Fibroblast of skin of abdomen (primary cell): ENCODE results near the gene RGPD8. TPM values are rescaled to one million over a fixed set of nuclear protein-coding genes. Genes with fewer than 3 reads are reported as not detected.
"Not testable (repeated sequence)": the region's sequence is repeated elsewhere in the genome, so short reads cannot be mapped to it uniquely, and the experiment has no call there.

ENCODE experiments used
- DNase-seq: peaks from one replicate; pipeline ENCODE4 v3.0.0-alpha.2; 2013
- polyA plus RNA-seq, 2 experiments: library from polyadenylated mRNA; unstranded; fragments of 120-200 nt; gene quantifications; one replicate each; pipeline ENCODE4 v1.2.1, GENCODE V29; 2013; ENCODE audit not compliant: insufficient read length in 2 of 2

RGPD8 gene
- polyA plus RNA-seq (2013, experiment 1 of 2; ENCODE audit: insufficient read length): 1.5 TPM
- polyA plus RNA-seq (2013, experiment 2 of 2; ENCODE audit: insufficient read length): 1.5 TPM

DNA sequence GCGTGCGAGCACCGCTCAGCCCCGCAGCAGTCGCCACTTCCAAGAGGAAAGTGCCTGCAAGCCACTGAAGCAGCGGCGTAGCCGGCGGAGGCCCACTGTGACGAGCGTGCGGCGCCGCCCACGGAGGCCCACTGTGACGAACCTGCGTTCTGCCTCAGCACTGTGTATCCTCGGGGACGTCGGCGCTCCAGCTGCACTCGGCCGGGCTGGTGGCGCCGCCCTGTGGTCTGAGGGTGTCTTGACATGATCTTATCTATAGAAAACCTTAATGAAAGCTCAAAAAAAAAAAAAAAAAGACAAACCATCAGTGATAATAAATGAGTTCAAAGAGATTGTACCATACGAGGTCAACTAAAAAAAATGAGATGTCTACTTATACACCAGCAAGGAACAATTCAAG, at the start of gene RGPD8:
Gene RGPD8 (minus strand): TSS at position 166 of the 400 bp plus-strand sequence. CDS start 192 bp downstream, outside the sequence.
- peak; percentile 80 for DNase-seq

DNA sequence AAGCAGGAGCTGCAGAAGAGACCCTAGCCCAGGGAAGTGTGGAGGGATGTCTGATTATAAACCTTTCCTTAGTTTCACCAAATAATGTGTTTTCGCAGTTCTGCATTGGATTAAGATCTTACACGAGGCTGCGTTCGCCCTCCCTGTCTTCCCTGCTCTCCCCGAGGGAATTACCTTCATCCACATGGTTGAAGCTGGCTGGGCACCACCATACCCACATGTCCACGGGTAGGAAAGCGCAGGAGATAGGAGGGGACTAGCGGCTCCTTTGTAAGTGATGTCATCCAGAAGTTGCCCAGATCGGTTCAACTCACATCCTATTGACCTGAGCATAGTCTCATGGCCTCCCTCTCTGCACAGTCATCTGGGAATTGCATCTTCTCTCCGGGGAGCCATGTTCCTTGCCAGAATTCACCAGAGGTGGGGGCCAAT, 49.6 kb upstream of the RGPD8 start:
- peak; percentile 38 for DNase-seq

DNA sequence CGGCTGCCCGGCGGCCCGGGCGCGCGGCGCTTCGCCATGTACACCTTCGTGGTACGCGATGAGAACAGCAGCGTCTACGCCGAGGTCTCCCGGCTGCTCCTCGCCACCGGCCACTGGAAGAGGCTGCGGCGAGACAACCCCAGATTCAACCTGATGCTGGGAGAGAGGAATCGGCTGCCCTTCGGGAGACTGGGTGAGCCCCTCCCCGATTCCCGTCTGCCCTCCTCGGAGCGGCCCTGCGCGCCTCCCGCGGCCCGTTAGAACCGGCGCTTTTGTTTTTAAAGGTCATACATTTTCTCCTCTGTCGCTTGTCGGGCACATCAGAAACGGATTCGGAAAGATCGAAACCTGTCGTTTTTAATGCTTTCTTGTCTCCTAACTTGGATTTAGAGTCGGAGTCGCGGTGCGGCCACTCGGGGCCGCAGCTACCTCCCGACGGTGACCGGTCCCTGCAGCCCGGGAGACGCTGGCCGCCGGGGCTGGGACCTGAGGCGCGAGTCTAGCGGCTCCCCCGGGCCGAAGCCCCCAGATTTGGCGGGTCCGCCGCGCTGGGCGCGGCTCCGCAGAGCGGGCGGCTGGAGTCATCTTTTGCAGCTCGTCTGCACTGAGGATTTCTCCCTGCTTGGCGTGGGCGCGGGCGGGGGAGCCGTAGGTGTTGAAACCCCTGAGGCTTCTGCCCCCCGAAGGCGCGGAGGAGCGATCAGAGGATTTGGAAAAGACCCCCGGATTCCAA, 49.0 kb upstream of the RGPD8 start:
- peak; percentile 37 for DNase-seq

DNA sequence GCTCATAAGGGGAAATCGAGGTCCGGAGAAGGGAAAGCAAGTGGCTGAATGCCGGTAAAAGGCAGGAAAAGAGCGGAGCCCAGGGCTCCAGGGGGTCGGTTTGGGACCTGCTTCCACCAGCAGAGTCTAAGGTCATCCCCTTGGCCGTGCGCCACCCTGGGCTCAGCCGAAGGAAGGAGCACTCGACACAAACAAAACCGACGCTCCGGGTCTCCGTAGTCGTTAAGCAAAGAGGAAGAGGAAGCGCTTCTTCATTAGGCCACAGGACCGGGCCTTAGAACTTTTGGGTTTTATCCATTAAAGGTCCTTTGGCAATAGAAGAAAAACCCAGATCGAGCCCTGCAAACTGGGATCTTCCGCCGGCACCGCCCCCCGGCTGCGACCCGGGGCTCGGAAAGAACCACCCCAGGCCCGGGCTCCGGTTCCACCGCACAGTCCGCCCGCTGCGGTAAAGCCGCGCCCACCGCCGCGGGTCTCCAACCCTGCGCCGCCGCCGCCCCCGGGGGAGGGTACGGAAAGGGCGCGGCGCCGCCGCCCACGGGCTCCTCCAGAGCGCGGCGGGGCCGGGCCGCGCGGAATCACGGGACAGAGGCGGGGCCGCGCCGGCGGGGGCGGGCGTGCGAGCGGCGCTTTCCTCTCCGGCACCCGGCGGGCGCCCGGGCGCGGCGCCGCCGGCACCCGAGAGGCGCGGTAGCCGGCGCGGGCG, 48.2 kb upstream of the RGPD8 start, which contains the start of gene TTL:
Gene TTL (plus strand): TSS at position 629 of the 706 bp plus-strand sequence. CDS start 189 bp downstream, outside the sequence.
- peak; percentile 71 for DNase-seq

GRCh38 chr2:112481050-112481527, 47.6 kb upstream of the RGPD8 start:
- DNase-seq: peak; percentile 74

GRCh38 chr2:112480530-112481049, 47.1 kb upstream of the RGPD8 start:
- DNase-seq: no peak

GRCh38 chr2:112476434-112476833, 43.0 kb upstream of the RGPD8 start:
- DNase-seq: no peak

DNA sequence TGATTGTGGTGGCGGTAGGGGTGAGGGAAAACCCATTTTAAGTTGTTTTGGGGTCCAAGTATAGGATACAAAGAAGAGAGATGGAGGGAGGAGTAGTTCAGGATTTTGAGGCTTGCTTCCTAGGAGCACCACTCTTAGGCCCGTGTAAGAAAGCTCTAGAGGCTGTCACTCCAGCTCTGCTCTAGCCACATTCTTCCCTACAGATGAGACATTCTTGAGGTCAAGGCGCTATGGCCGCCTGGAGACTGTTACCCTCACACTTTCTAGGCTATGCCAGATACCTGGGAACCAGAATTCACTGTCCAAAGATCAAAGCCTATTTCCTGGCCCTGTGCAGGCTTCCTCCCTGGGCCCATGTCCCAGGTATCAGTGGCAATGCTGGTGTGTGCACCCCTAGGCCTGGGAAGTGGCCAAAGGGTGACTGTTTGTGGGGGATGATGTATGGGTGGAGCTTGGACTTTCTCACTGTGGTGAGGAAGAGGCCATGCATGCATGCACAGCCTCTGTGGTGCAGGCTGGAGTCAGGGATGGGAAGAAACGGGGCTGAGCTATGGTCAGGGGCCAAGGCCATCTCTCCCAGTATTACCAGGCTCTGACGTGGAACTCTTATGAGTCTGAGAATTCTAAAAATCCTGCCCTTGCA, 41.5 kb upstream of the RGPD8 start:
- peak; percentile 27 for DNase-seq

DNA sequence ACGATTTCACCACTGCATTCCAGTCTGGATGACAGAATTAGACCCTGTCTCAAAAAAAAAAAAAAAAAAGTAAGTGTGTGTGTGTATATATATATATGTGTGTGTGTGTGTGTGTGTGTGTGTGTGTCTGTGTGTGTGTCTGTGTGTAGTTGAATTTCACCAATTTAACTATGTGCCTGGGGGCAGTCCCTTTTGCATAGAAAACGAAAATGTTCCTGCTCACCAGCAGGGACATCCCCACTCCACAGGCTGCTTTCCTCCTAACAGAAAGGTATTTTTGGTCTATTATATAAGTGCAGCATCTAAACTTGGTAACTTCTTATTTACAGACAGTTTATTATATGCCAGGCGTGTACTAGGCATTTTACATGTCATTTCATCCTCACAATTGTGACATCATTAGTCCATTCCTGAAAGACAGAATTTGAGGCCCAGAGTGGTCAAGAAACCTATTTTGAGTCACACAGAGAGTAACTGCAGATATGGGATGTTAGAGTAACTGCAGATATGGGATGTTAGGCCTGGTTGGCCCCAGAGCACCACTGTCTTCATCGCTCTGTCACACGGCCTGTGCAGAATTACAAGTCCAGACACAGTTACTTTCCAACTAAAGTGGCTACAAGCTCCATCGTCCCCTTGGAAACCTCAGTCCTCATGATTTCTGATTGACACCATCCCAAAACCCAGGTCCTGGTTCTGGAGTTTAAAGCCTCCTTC, 39.3 kb upstream of the RGPD8 start:
- no peak for DNase-seq

- no peak for DNase-seq
Observed at GRCh38 chr2:112465382-112465781, 31.9 kb upstream of the RGPD8 start.

DNA sequence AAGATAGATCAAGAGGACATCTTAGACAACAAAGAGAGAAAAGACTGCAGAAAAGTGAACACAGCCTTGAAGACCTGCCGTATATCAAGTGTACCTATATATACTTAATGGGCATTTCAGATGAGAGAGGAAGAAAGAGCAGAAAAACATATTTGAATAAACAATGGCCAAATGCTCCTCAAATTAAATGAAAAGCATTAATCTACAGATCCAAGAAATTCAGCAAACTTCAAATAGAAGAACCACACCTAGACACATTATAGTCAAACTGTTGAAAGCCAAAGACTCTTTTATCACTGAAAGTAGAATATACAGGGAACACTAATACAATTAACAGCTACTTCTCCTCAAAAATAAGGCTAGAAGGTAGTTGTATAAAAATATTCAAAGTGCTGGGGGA, 29.8 kb upstream of the RGPD8 start:
- DNase-seq: no peak

DNA sequence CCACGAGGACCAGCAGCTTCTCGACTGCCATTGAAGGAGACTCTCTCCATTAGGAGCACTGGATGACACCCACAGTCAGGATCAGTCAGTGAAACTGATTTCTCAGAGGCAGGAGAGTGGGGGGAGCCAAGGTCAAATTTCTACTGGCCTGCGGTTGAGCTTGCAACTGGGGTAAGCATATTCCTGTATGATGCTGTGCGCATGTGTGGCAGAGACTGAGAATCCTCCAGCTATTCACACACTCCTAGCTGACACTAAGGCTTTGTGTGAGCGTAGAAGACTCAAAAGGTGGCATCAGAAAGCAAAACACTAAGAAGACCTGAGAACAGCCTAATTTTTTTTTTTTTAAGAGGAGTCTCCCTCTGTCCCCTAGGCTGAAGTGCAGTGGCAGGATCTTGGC, 28.7 kb upstream of the RGPD8 start:
- no peak for DNase-seq

- DNase-seq: no peak
Observed at GRCh38 chr2:112459372-112459771, 25.9 kb upstream of the RGPD8 start.

GRCh38 chr2:112454586-112454985, 21.1 kb upstream of the RGPD8 start:
- no peak for DNase-seq

- DNase-seq: no peak
Observed at GRCh38 chr2:112451317-112451716, 17.9 kb upstream of the RGPD8 start.

DNA sequence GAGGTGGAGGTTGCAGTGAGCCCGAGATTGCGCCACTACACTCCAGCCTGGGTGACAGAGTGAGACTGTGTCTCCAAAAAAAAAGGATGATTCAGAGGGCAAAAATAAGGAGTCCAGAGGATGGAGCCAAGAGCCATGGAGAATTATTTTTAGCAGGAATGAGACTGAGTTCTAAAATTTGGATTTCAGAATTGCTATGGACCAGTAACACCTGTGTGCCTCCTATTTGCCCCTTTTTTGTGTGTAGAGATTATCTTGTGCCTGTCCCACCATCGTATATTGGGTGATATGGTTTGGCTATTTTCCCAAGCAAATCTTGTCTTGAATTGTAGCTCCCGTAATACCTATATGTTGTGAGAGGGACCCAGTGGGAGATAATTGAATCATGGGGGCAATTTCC, 16.4 kb upstream of the RGPD8 start:
- no peak for DNase-seq

- not testable (repeated sequence) for DNase-seq
Observed at GRCh38 chr2:112444256-112444655, 10.8 kb upstream of the RGPD8 start.

DNA sequence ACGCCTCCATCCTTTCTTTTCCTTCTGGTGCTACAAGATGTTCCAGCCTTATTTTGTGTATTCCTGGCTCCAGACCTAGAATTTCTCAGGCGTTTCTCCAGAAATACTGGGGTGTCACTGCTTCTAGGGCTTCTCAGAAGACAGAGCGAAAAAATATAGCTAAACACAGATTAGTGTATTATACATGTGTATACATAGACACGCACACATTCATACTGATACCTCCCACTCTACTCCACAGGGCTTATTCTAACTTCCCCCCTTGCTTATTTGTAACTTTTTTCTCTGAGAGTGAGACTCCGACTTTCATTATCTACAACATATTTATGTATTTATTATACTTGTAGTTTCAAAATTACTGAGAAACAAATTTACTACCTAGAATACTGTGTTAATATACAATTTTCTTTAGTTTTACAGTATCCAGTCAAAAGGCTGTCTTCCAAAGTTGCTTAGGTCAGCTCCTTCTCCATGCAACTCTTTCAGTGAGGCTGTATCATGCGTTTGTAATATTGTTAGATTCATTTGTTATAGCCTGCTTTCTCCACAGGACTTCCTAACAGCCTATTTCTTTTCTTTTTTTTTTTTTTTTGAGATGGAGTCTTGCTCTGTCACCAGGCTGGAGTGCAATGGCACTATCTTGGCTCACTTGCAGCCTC, 5.3 kb upstream of the RGPD8 start:
- not testable (repeated sequence) for DNase-seq

- not testable (repeated sequence) for DNase-seq
Observed at GRCh38 chr2:112437405-112437831, 4.0 kb upstream of the RGPD8 start.

GRCh38 chr2:112436993-112437392, 3.5 kb upstream of the RGPD8 start:
- not testable (repeated sequence) for DNase-seq

GRCh38 chr2:112435716-112436431, 2.4 kb upstream of the RGPD8 start:
- not testable (repeated sequence) for DNase-seq
